GM18511 (cell line): ENCODE measurements around the gene VASH1.
"Not testable (repeated sequence)": the region's sequence is repeated elsewhere in the genome, so short reads cannot be mapped to it uniquely, and the experiment has no call there.

Source experiments
- ATAC-seq: cut with Tn5 transposase; IDR thresholded peaks from one replicate; pipeline ENCODE4 v1.9.1; 2021; ENCODE audit warnings: mild to moderate bottlenecking, moderate library complexity; ENCODE audit not compliant: unreplicated experiment

VASH1 gene

DNA sequence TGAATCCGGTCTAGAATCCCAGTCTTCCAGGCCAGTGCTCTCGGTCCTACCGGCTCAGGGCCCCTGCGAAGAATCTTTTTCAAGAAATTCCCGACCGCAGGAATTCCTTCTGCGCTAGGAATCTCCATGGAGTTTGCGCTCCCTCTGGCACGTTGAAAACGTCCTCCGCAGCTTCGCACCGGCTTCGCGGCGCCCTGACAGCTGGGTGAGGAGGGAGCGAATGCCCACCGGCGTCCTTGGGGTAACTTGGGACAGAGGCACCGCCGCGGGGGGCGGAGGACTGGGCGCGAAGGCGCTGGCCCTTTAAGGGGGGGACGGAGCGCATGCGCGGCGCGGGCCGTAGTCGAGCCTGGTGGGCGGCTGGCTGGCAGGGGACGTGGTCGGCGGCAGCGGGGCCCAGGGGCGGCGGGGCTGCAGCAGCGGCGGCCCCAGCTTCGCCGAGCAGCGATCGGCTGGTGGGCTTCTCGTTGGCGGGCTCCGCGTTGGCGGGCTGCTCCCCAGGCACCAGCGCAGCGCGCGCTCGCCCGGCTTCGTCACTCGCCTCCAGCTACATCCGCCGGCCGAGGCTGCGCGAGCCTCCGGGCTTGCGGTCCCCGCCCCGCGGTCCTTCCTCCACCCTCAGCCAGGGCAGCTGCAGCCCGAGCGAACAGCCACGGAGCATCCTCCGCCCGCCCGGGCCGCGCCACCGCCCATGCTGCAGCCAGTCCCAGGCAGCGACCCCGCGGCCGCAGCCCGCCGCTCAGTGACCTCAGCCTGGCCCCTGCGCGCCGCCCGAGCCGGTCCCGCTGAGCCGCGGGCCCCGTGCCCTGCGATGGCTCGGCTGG lies at the start of gene VASH1:
TSS of gene VASH1 (plus strand) at position 333 of the 824 bp plus-strand sequence. CDS start 1,354 bp downstream, outside the sequence.
- ATAC-seq: peak; percentile 87

DNA sequence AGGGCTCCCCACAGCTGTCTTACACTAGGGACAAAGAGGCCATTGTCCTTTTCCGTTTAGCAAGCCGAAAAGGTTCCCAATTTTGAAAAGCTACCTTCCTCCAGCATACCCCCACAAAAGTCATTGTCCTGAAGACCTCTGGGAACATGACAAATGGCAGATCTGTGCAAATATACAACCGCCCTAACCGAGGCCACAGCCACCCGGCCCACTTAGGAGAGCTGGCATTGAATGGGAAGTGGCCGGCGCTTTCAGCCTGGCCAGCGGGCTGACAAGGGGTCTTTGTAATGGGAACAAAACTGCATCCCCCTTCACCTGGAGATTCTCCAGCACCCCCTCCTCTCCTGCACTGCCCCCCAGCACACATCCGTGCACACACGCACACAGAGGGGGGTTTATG lies 48.1 kb upstream of the VASH1 start:
- no peak for ATAC-seq

DNA sequence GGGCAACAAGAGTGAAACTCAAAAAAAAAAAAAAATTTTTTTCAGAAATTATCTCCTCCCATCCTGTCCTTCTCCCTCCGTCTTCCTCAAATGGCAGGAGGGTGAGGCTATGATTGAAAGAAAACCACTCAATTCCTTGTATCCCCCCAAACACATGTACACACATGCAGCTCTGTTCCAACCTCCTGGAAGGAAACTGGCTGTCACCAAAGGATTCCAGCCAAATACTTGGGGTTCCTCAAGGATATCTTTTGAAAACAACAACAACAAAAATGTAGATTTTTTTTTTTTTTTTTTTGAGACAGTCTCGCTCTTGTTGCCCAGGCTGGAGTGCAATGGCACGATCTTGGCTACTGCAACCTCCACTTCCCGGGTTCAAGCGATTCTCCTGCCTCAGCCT lies 46.8 kb upstream of the VASH1 start:
- no peak for ATAC-seq

DNA sequence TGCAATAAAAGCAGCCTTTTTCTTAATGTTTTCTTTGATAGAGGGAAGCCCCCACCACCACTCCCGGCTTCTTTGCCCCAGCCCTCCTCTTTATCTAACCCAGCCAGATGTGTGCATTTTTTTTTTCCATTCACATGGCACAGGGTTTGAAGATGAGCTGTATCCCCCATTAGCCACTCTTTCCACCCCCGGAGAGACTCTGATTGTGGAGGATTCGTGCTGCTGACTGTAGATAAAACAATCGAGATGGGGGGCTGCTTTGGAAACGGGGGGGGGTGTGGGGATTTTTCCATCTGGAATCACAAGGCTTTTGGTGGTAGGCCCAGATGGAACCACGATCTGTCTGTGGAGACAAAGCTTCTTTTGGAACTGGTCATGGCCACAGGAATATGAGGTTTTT lies 46.2 kb upstream of the VASH1 start:
- ATAC-seq: no peak

DNA sequence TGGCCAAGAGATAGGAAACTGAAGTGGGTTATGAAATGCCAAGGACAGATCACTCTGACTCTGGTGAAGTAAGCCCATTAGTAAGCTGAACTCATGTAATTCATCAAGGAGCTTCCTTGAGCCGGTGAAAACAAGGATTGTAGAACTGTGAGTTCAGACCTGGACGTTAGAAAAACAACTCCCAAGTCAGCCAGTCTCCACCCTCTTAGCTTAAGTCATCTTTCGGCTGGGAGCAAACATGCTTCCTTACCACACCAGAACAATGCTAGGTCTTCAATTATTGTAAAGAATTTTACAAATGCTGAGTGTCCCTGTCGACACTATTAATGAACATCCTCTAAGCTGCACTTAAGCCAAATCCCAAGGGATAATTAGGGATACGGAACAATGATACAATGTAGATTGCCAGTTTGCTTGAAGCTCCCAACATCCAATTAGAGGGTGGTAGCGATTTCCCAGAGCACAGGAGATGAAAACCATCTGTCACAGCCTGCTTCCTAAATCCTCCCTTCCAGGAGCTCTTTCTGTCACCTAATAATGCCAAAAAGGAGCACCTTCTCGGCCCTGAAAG lies 45.7 kb upstream of the VASH1 start:
- no peak for ATAC-seq

DNA sequence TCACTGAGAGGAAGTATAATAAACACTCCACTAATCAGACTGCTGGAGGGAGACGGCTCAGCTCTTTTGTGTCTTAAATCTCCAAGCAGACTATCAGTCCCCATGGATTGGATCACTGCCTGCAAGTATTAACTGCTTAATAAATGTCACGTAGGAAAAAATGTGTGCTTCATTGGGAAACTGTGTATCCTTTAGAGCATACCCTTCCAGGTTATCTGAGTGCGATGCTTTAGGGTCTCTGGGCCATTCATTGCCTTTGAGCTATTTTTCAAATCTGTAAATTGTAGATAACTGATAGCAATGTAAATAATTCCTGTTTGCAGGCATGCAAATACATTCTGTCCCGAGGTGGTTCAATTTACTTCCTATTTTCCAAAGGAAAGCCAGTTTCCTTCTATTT lies 45.0 kb upstream of the VASH1 start:
- no peak for ATAC-seq

DNA sequence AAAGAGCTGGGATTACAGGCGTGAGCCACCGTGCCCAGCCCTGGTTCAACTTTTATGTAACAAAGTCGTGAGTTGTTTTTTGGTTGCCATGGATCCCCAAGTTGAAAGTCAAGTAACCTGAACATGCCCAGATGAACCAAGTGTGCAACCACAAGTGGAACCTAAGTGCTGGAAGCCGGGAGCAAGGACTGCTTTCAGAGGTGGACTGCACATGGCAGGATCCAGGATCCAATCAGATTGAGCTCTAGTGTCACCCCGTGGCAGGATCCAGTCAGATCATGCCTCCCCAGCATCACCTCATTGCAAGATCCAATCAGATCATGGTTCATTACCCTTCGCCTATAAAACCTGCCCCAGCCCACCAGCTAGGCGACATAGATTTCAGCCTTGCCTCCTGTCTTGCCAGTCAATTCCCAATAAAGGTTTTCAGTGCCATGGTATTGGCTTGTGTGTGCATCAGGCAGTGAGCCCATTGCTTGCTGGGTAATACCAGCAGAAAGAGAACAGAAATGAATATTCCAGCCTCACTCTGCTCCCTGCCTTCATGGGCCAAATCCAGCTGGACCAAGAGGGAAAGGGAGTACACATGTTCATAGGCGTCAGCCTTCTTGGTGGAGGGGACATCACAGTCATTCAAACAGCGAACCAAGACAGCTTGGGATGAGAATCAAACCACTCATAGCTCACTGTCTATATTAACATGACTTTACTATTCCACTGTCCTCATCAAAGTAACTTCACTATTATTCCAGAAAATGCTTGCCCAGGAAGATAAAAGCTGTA lies 43.6 kb upstream of the VASH1 start:
- ATAC-seq: no peak

DNA sequence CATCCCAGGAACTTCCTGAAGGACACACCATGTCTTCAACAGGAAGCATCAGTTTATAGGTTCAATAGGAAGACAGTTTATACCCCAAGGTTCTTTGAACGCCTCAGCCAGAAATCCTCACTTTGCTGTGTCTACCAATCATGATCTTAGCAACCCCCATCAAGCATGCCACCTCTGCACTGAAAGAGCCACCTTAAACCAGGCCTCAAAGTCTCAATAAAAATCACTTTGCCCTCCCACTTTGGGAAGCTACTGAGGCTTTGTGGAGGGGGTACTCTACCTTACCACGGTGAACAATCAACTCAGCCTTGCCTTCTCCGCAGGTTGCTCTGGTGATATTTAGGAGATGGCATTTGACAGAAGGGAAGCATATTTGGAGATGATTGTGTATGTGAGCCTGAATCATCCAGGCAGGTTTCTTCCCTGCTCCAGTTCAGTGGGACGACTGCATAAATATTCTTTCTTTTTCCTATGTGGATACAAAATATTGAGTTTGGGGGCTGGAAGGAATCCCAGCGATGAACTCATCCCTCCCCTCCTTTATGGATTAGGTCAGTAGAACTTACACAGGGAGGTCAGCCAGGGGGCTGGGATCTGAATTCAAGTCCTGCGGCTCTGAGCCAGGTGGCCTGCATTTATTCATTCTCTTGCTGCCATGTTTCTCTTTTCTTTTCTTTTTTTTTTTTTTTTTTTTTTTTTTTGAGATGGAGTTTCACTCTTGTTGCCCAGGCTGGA lies 42.8 kb upstream of the VASH1 start:
- ATAC-seq: no peak

DNA sequence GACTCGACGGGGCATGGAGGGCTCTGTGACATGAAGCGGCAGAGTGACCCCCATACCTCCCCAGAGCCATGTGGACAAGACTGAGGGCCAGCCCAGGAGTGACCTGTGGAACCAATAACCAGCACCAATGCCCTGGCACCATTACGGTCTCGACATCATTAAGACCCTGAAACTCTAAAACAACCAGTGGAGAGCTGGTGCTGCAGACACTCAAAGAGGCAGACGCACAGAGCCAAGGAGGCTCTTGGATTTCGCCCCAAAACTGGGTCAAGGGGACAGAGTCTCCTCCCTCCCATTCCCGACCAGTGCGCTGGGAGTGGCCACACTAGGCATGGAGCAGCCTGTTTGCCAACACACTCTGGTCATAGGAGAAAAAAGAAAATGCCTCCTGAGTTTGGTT lies 41.6 kb upstream of the VASH1 start:
- no peak for ATAC-seq

DNA sequence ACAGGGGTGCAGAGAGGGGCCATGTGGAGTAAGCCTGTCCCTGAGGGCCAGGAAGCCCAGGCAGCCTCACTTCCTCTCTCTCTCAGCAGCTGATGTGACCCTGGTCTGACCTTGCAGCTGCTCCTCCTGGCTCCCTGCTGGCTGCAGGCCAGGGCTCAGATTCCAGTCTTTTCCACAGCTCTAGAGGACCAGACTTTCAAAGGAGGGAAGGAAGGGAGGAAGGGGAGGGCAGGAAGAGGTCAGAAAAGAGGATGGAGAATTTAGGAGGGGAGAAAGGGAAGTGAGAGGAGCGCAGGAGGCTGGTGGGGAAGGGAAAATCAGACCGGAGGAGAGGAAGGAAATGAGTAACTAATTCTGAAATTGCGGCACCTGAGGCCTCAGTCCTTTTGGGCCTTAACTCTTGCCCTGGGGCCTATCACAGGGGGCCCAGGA lies 40.9 kb upstream of the VASH1 start:
- peak; percentile 91 for ATAC-seq

DNA sequence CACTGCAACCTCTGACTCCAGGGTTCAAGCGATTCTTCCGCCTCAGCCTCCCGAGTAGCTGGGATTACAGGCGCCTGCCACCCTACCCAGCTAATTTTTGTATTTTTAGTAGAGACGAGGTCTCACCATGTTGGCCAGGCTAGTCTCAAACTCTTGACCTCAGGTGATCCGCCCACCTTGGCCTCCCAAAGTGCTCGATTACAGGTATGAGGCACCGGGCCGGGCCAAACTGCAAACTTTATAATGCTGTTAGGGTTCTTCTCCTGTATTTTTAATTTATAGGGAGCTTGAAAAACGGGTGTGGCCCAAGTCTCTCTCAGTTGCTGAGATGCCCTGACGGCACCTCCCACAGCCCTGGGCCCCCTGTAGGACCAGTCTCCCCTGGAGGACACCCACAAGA lies 39.8 kb upstream of the VASH1 start:
- not testable (repeated sequence) for ATAC-seq

DNA sequence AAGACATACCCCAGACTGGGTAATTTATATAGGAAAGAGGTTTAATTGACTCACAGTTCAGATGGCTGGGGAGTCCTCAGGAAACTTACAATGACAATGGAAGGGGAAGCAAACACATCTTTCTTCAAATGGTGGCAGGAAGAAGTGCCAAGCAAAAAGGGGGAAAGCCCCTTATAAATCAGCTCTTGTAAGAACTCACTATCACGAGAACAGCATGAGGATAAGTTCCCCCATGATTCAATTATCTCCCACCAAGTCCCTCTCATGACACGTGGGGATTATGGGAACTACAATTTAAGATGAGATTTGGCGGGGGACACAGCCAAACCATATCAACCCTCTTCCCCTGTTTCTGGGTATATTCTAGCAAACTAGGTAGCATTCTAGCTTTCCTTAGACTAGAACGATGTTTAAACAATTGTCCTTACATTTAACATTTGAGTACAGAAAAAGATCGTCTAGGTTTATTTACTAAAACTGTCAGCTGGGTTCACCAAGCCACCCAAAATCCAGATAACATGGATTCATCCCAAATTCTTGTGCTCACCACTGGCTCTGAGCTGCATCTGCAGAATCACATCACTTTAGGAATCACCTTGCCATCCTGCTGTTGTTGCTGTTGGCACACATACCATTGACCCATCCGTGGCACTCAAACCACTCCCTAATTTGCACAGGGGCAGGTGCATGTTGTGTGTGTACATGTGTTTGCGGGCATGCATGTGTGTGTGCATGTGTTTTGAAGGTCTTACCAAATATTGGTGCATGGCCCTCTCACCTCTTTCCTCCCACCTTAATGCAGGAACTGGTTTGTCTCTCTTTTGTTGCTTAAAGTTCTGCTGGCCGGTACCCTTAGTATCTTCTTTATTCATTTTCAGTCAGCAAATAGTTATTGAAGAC lies 36.4 kb upstream of the VASH1 start:
- ATAC-seq: no peak

DNA sequence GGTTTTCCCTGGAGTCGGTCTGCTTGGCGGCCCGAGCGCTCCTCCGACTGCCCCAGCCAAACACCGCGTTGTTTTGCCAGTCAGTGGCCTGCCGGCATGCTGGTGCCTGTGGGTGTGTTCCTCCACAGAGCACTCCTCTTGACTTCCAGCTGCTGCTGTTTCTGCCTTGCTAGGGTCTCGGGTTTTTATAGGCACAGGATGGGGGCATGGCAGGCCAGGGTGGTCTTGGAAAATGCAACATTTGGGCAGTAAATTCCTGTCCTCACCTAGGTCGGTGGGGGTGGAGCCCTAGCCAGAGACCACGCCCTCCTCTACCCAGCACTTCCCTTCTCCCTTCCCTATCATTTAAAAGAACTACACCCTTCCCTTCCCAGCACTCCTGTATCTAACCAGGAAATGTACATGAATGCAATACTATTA lies 34.7 kb upstream of the VASH1 start:
- no peak for ATAC-seq

DNA sequence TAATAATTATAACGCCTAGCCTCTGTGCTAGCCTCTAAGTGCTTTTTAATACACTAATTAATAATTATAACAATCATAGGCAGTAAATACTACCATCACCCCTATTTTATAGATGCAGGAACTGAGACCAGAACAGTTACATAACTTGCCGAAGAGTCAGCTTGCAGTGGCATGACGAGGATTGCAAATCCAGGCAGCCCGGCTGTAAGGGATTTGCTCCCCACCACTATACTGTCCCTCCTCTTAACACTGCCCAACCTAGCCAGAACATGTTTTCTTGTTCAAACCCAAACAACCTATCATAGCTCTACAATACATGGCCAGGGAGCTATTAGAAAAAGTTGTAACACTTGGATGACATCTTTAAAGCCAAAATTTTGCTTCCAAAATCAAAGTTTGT lies 33.9 kb upstream of the VASH1 start:
- ATAC-seq: no peak

DNA sequence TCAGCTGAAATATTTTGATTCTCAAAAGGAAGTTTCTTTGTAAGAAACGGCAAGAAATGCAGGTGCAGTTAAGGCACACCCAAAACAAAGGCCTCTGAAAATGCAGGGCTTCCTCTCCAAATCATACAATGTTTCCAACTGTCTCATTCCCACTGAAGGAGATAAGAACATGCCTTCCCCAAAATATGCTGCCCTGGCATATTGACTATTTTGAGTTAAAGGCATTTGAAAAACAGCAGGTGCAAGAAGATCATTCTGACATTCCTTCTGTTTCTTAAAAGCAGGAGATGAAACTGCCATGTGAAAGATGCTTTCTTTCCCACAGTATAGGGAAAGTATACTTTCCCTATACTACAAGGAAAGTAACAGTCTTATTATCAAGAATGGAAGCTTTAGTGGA lies 33.4 kb upstream of the VASH1 start:
- ATAC-seq: no peak

DNA sequence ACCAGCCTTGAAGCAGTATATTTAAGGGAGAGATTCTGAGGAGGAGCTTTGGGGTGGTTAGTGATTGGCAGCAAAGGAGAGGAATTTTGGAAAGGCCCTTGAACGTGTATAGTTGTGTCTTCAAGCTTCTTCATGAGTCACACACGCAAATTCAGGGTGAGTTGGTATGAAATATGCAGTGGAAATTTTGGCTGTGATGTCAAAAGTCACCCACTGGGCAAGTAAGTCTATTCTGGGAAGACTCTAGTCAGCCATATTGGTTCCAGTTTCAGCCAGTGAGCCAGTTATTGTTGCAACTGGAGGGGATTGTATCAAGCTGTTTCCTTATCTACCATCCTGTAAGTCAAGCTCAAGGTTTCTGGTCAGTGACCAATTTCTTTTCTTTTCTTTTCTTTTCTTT lies 32.0 kb upstream of the VASH1 start:
- no peak for ATAC-seq

DNA sequence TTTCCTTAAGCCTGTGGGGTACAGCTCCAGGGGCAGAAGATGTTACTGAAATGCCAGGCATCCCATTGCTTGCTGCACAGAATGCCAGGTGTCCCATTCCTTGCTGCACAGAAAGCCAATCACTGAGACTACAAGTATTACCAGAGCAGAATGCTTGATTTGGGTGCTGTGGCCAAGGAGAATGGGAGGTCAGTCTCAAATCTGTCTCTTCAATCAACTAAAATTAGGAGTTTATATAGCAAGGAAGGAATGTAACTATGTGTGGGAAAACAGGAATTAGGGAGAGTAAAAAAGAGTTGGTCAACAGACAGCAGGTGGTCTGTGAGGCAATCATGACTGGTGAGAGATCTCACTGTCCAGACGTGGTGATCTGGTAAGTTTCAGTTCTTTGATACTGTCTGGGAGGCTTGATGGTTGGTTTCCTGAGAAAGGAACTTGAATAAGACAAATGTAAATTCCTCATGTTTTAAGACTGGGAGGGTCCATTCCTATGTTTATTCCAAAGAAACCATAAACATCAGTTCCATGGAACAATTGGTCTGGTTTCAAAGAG lies 31.2 kb upstream of the VASH1 start:
- ATAC-seq: no peak

DNA sequence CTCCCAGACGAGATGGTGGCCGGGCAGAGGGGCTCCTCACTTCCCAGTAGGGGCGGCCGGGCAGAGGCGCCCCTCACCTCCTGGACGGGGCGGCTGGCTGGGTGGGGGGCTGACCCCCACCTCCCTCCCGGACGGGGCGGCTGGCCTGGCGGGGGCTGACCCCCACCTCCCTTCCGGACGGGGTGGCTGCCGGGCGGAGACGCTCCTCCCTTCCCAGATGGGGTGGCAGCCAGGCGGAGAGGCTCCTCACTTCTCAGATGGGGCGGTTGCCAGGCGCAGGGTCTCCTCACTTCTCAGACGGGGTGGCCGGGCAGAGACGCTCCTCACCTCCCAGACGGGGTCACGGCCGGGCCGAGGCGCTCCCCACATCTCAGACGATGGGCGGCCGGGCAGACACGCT lies 26.8 kb upstream of the VASH1 start:
- not testable (repeated sequence) for ATAC-seq

DNA sequence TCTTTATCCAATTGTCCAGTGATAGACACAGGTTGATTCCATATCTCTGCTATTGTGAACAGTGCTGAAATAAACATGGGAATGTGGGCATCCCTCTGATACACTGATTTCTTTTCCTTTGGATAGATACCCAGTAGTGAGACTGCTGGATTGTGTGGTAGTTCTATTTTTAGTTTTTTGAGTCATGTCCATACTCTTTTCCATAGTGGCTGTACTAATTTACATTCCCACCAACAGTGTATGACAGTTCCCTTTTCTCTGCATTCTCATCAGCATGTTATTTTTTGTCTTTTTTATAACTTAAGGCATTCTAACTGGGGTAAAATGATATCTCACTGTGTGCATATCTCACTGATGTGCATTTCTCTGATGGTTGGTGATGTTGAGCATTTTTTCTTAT lies 24.8 kb upstream of the VASH1 start:
- ATAC-seq: no peak

DNA sequence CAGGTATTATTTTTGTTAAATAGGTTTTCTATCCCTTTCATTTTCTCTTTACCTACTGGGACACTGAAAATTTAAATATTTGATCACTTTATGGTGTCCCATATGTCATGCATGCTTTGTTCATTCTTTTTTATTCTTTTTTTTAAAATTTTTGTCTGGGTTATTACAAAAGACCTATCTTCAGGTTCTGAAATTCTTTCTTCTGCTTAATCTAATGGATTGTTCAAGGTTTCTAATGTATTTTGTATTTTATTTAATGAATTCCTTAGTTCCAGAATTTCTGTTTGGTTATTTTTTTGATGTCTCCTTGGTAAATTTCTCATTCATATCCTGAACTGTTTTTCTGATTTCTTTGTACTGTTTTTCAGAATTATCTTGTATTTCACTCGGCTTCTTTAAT lies 20.2 kb upstream of the VASH1 start:
- ATAC-seq: no peak
